Measurements from ENCODE around the gene EXTL2.
"Not testable (repeated sequence)": the region's sequence is repeated elsewhere in the genome, so short reads cannot be mapped to it uniquely, and the experiment has no call there.

Gene EXTL2

DNA sequence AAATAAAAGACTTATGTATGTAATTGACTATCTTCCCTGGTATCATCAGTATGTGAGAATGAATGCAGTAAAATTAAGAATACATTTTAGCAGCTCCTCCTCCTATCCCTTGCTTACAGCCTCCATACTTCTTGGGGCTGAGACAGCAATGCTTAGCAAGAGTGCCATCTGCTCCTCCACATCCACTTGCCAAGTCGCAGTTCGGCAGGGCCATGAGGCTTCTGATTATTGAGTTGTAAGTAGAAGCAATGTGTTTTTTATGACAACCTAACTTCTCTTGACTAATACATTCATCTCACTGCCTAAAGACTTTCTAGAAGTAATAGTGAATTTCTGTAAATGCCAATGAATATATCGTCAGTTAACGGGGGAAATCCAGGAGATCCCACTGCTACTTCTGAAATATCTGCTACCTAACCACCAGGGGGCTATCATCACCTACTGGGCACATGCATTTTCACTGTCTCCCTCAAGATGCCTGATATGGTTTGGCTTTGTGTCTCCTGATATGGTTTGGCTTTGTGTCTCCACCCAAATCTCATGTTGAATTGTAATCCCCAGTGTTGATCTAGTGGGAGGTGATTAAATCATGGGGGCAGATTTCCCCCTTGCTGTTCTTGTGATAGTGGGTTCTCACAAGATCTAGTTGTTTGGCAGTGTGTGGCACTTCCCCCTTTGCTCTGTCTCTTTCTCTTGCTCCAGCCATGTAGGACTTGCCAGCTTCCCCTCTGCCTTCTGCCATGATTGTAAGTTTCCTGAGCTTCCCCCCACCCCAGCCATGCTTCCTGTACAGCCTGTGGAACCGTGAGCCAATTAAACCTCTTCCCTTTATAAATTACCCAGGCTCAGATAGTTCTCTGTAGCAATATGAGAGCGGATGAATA lies 59.6 kb downstream of the EXTL2 start:
- H3K4me3 ChIP-seq (ENCODE audit: low read length in 2 of 2), result no peak overlapping the region
- H3K36me3 ChIP-seq (ENCODE audit: control insufficient read depth in 2 of 2, insufficient read depth in 2 of 2, low read length in 2 of 2), result no peaks in the 10 kb centered on the region
- no peak overlapping the region for H3K9ac ChIP-seq (ENCODE audit: low read depth in 1 of 2, low read length in 2 of 2)
- no peaks in the 10 kb centered on the region for H3K9me3 ChIP-seq (ENCODE audit: control insufficient read depth in 2 of 2, low read length in 2 of 2)
- H3K27me3 ChIP-seq (ENCODE audit: control insufficient read depth in 2 of 2, insufficient read depth in 2 of 2, low read length in 2 of 2), result no peaks in the 10 kb centered on the region
- H3K4me1 ChIP-seq (ENCODE audit: control insufficient read depth in 2 of 2, insufficient read depth in 2 of 2, low read length in 2 of 2), result no peaks in the 10 kb centered on the region
- H3K27ac ChIP-seq (ENCODE audit: low read depth in 2 of 2, low read length in 2 of 2), result no peak overlapping the region

DNA sequence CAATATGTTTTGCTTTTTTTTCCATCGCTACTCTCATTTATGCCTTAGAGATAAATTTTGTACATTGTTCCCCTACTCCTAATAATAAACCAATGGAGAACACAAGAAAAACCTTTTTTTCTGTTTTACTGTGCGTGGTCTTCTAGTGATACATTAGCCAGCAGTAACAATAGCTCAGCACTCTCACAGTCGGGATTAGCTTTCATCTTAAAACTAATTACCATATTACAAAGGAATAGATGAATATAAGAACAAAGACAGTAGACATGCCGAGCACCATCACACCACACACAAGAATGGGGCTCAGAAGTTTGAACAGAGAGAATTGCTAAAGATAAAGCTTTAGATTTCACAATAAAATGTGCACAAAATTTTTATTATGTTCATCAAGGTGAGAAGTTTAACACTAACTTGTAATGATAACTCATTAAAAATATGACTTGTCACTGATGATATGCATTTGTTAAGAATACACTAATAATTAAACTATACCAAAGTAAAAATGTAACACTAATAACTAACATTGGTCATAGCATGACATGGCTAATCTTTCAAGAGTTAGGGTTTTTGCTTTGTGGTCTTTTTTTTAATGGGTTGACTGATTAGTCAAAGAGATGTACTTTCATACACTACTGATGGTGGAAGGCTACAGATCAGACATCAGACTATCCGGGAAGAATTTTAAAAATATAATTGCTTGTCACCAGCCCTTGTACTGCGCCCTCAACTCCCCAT lies 61.8 kb downstream of the EXTL2 start:
- H3K4me1 ChIP-seq (ENCODE audit: control insufficient read depth in 2 of 2, insufficient read depth in 2 of 2, low read length in 2 of 2), result no peaks in the 10 kb centered on the region
- no peak overlapping the region for H3K27ac ChIP-seq (ENCODE audit: low read depth in 2 of 2, low read length in 2 of 2)
- H3K36me3 ChIP-seq (ENCODE audit: control insufficient read depth in 2 of 2, insufficient read depth in 2 of 2, low read length in 2 of 2), result no peaks in the 10 kb centered on the region
- no peak overlapping the region for H3K9ac ChIP-seq (ENCODE audit: low read depth in 1 of 2, low read length in 2 of 2)
- H3K4me3 ChIP-seq (ENCODE audit: low read length in 2 of 2), result no peak overlapping the region
- H3K9me3 ChIP-seq (ENCODE audit: control insufficient read depth in 2 of 2, low read length in 2 of 2), result no peaks in the 10 kb centered on the region
- H3K27me3 ChIP-seq (ENCODE audit: control insufficient read depth in 2 of 2, insufficient read depth in 2 of 2, low read length in 2 of 2), result no peaks in the 10 kb centered on the region

GRCh38 chr1:100825666-100826065 lies 69.0 kb downstream of the EXTL2 start:
- H3K4me1 ChIP-seq (ENCODE audit: control insufficient read depth in 2 of 2, insufficient read depth in 2 of 2, low read length in 2 of 2); H3K9ac ChIP-seq (ENCODE audit: low read depth in 1 of 2, low read length in 2 of 2); H3K27ac ChIP-seq (ENCODE audit: low read depth in 2 of 2, low read length in 2 of 2); H3K27me3 ChIP-seq (ENCODE audit: control insufficient read depth in 2 of 2, insufficient read depth in 2 of 2, low read length in 2 of 2); H3K36me3 ChIP-seq (ENCODE audit: control insufficient read depth in 2 of 2, insufficient read depth in 2 of 2, low read length in 2 of 2); H3K4me3 ChIP-seq (ENCODE audit: low read length in 2 of 2); H3K9me3 ChIP-seq (ENCODE audit: control insufficient read depth in 2 of 2, low read length in 2 of 2): not testable (repeated sequence)
